GM21723 (cell line): ENCODE data around the gene HRH1.
"Not testable (repeated sequence)": the region's sequence is repeated elsewhere in the genome, so short reads cannot be mapped to it uniquely, and the experiment has no call there.

Source experiments
- ATAC-seq: cut with Tn5 transposase; IDR thresholded peaks from one replicate; pipeline ENCODE4 v1.9.1; 2021; ENCODE audit warnings: mild to moderate bottlenecking, moderate library complexity; ENCODE audit not compliant: unreplicated experiment

HRH1 gene

GRCh38 chr3:11236588-11237461 lies 82.5 kb downstream of the HRH1 start:
- no peak for ATAC-seq

- no peak for ATAC-seq
Measured at GRCh38 chr3:11238060-11238459, 83.8 kb downstream of the HRH1 start.

- no peak for ATAC-seq
Measured at GRCh38 chr3:11238880-11239279, 84.6 kb downstream of the HRH1 start.

- ATAC-seq = no peak
Measured at GRCh38 chr3:11239796-11240195, 85.5 kb downstream of the HRH1 start.

GRCh38 chr3:11240496-11240895 lies 86.2 kb downstream of the HRH1 start:
- ATAC-seq = no peak

- no peak for ATAC-seq
Measured at GRCh38 chr3:11244121-11244677, 89.9 kb downstream of the HRH1 start.

GRCh38 chr3:11245276-11245675 lies 91.0 kb downstream of the HRH1 start:
- no peak for ATAC-seq

- ATAC-seq = no peak
Measured at GRCh38 chr3:11245827-11246662, 91.8 kb downstream of the HRH1 start.

- ATAC-seq = no peak
Measured at GRCh38 chr3:11246663-11246970, 92.3 kb downstream of the HRH1 start.

GRCh38 chr3:11247362-11247761 lies 93.1 kb downstream of the HRH1 start:
- no peak for ATAC-seq

- no peak for ATAC-seq
Measured at GRCh38 chr3:11248596-11248995, 94.3 kb downstream of the HRH1 start.

- no peak for ATAC-seq
Measured at GRCh38 chr3:11250902-11251806, 96.9 kb downstream of the HRH1 start.

- ATAC-seq = no peak
Measured at GRCh38 chr3:11251807-11252176, 97.5 kb downstream of the HRH1 start.

GRCh38 chr3:11254876-11255275 lies 100.6 kb downstream of the HRH1 start:
- ATAC-seq = no peak

- not testable (repeated sequence) for ATAC-seq
Measured at GRCh38 chr3:11255537-11255936, 101.2 kb downstream of the HRH1 start.

GRCh38 chr3:11258958-11259357 lies 104.7 kb downstream of the HRH1 start:
- no peak for ATAC-seq

GRCh38 chr3:11260460-11260859 lies 106.2 kb downstream of the HRH1 start:
- no peak for ATAC-seq

- no peak for ATAC-seq
Measured at GRCh38 chr3:11269007-11269406, 114.7 kb downstream of the HRH1 start.

GRCh38 chr3:11271986-11272904 lies 118.0 kb downstream of the HRH1 start, which contains the start of gene ATG7:
ATG7 (plus strand) TSS chr3:11272397; CDS start chr3:11298696, 26,299 bp downstream.
- ATAC-seq = peak; percentile 95
